Activated naive CD4-positive, alpha-beta T cell treated with anti-CD3 and anti-CD28 coated beads for 36 hours (primary cell): ENCODE results near the gene ACY1. TPM values are rescaled to one million over a fixed set of nuclear protein-coding genes. Genes with fewer than 3 reads are reported as not detected.
"Not testable (repeated sequence)": the region's sequence is repeated elsewhere in the genome, so short reads cannot be mapped to it uniquely, and the experiment has no call there.

Source experiments
- CTCF ChIA-PET: fragments of 350-600 bp; sonication (Branson Sonifier 250); formaldehyde crosslinking; loops from one replicate; lab custom pipeline; 2021; ENCODE audit warnings: antibody characterized with exemption; lab: Charles Lee
- DNase-seq: peaks from one replicate; pipeline ENCODE4 v3.0.0-alpha.2; 2020
- H3K27ac Mint-ChIP-seq: one replicate; pipeline ENCODE4 v1.8.0; 2021; ENCODE audit warnings: mild to moderate bottlenecking, mixed read lengths
- H3K27me3 Mint-ChIP-seq: one replicate; pipeline ENCODE4 v1.8.0; 2021; ENCODE audit warnings: low read depth, mixed read lengths
- H3K36me3 Mint-ChIP-seq: one replicate; pipeline ENCODE4 v1.8.0; 2021; ENCODE audit warnings: low read depth, mixed read lengths
- H3K4me1 Mint-ChIP-seq: one replicate; pipeline ENCODE4 v1.8.0; 2021; ENCODE audit warnings: low read depth, mixed read lengths
- H3K4me3 Mint-ChIP-seq: one replicate; pipeline ENCODE4 v1.8.0; 2021; ENCODE audit warnings: mild to moderate bottlenecking, moderate library complexity, mixed read lengths
- H3K9me3 Mint-ChIP-seq: one replicate; pipeline ENCODE4 v1.8.0; 2021; ENCODE audit warnings: mixed read lengths
- intact Hi-C: fragments of 100-400 bp; cut with micrococcal nuclease; formaldehyde crosslinking; loops from one replicate; pipeline ENCODE4 v1.15.1; 2023
- total RNA-seq, 2 experiments: library from RNA; stranded (reverse); gene quantifications; one replicate each; pipeline ENCODE4 v1.2.3, GENCODE V29; 2021

ACY1 gene
- total RNA-seq, 2 experiments from 2014 or later, result 62.1 to 68.9 TPM

DNA sequence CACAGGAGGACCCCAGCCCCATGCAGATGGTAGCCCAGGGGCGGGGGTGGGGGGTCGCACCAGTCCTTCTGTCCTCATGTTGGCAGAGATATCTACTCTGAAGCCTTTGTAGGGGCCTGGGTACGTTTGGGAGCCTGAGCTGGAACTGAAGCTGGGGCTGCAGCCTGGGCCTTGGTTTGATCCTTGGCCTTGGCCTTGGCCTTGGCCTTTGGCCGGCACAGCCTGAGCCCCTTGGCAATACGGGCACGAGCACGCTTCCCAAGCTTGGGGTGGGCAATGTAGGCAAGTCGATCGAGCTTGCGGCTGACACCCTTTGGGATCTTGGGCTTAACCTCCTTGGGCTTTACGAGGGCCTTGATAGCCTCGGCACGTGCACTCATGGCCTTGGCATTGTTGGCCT is 10.3 kb downstream of the ACY1 start:
- Mint-ChIP-seq H3K36me3 (peaks cover 43% of the 10 kb centered on the region), H3K4me1 (peaks cover 28% of the 10 kb centered on the region), H3K4me3 (peak overlapping the region; percentile 98), H3K27ac (peak overlapping the region; percentile 100)
- intact Hi-C loops, result loop anchor here (1.0 to 10.0 kb wide), 3 partner anchors 46 to 691 kb away; partner anchors contain the start of genes GNL3, PBRM1 and POC1A
- CTCF ChIA-PET, result interaction anchor here (1.1 kb wide), 1 partner anchor 232 kb away, joined by 3 read pairs; the partner anchor contains the start of gene TLR9
- H3K9me3 Mint-ChIP-seq, DNase-seq, H3K27me3 Mint-ChIP-seq: not testable (repeated sequence)

DNA sequence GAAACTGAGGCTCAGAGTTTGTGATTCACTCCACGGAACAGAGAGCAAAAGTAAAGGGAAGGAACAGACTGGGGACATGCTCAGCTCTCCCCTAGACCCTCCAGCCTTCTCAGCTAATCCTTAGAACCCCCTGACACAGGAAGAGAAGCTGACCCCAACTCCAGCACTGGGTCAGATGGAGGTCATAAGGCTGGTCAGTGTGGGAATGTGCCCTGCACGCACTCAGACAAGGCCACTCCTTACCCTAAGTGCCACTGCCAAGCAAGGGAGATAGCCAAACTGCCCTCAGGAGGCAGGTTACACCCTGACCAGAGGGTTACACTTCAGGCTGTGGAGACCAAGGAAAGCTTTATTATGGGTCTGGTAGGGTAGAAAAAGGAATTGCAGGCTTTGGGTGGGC is 11.2 kb downstream of the ACY1 start:
- H3K27me3 Mint-ChIP-seq, result no peaks in the 10 kb centered on the region
- CTCF ChIA-PET, result interaction anchor here (1.2 to 1.6 kb wide), 2 partner anchors 12 to 52 kb away, joined by 4 to 6 read pairs; partner anchors contain the start of genes ACY1, PARP3 and RRP9
- H3K4me3 Mint-ChIP-seq, result peak overlapping the region; percentile 98
- intact Hi-C loops, result loop anchor here (1.0 to 10.0 kb wide), 3 partner anchors 47 to 690 kb away; partner anchors contain the start of genes GNL3, PBRM1 and POC1A
- peaks cover 43% of the 10 kb centered on the region for H3K36me3 Mint-ChIP-seq
- DNase-seq, result no peak
- H3K27ac Mint-ChIP-seq, result peak overlapping the region; percentile 100
- no peaks in the 10 kb centered on the region for H3K9me3 Mint-ChIP-seq
- peaks cover 28% of the 10 kb centered on the region for H3K4me1 Mint-ChIP-seq

DNA sequence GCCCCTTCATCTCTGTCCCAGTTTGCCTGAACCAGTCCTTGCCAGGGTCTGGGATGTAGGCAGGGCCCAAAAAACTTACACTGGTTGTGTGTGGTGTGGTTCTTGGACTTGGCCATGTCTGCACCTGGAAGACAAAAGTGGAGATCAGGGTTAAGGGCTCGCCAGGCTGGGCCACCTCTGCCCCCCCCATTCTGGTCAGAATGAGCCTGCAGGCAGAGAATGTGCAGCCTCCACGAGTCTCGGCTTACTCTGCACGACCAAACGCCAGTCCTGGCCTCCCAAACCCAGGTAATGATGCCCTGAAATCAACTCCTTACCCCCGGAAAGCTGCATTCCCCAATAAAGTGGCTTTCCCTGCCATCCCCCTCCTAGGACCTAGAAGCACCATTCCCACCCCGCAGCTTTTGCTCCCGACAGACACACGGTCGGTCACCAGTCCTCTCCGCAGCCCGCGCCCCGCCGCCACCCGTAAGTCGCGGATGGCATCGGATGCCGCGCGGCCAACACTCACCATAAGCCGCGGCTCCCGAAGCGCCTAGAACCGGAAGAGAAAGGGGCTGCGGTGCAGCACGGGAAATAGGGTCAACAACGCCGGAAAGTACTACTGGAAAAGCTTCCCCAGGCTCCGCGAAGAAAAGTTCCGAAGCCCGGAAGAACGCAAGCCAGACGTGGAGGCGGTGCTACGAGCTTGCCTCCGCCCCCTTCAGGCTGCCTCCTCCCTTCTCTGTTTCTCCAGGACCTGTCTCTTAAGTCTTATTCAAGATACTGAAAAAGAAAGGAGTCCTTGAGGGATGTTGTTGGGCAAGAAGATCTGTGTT is 12.2 kb downstream of the ACY1 start, which contains the start of gene RPL29:
Gene RPL29, minus strand, starts transcription at position 550 of the 818 bp plus-strand sequence. Its CDS starts 434 bp downstream, at position 116.
- peak within 1 kb of the TSS; percentile 100 for H3K27ac Mint-ChIP-seq
- DNase-seq, result peak; percentile 96
- peaks cover 28% of the 10 kb centered on the region for H3K4me1 Mint-ChIP-seq
- intact Hi-C loops, result loop anchor here (1.0 to 10.0 kb wide), 7 partner anchors 12 to 689 kb away; partner anchors contain the start of genes ABHD14B, ACY1, GNL3 and NISCH
- H3K36me3 Mint-ChIP-seq, result peaks cover 43% of the 10 kb centered on the region
- CTCF ChIA-PET, result interaction anchor here (1.2 to 1.8 kb wide), 4 partner anchors 13 to 54 kb away, joined by 4 to 6 read pairs (median 5); partner anchors contain the start of genes ABHD14B, ACY1, PARP3 and RRP9
- peak within 1 kb of the TSS; percentile 98 for H3K4me3 Mint-ChIP-seq
- H3K9me3 Mint-ChIP-seq, result no peaks in the 10 kb centered on the region
- no peaks in the 10 kb centered on the region for H3K27me3 Mint-ChIP-seq

DNA sequence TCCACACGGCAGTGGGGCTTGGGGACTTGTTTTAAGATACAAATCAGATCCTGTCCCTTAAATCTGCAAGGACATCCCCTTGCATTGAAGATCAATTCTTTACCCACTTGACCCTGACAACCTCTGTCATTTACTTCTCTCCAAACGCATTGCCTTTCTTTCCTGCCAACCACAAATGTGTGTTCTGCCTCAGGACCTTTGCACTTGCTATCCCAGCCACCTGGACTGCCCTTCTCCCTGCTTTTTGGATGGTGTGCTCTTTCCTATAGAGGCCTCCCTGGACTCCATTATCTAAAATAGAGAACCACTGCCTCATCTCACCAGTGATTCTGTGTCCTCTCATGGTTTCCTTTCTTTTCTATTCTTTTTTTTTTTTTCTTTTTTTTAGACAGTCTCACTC is 13.8 kb downstream of the ACY1 start:
- Mint-ChIP-seq H3K36me3 (peaks cover 33% of the 10 kb centered on the region), H3K4me3 (no peak overlapping the region), H3K27me3 (no peaks in the 10 kb centered on the region), H3K9me3 (no peaks in the 10 kb centered on the region), H3K27ac (no peak overlapping the region), H3K4me1 (peaks cover 24% of the 10 kb centered on the region)
- CTCF ChIA-PET, result no interaction called here
- DNase-seq, result no peak
- intact Hi-C loops, result loop anchor here (5.0 to 10.0 kb wide), 3 partner anchors 245 to 688 kb away; partner anchors contain the start of genes GNL3, NISCH and PBRM1

DNA sequence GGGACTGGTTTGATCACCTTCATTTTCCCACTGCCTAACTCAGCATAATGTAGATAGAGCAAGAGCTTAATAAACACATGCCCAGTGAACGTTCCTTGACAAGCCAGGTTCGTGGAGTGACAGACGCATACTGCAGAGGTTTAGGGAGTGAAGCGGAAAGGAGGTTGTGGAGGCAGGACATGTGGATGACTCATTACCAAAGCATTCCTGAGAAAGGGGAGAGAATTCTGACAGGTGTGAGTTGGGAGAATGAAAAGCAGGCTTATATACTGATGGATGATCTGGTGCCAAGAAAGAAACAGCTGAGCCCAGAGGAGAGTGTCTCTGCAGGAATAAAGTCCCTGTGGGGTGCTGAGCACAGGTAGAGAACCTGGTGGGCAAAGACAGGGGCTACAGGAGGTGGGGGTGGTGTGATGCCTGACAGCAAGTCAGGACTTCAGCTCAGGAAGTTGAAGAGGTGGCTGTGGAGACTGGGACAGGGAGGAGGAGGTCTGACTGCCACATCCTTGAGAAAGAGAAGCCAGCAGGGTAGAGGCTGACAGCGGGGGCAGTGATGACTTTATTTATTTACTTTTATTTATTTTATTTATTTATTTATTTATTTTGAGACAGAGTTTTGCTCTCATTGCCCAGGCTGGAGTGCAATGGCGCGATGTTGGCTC is 14.7 kb downstream of the ACY1 start:
- intact Hi-C loops, result loop anchor here (5.0 to 10.0 kb wide), 3 partner anchors 244 to 687 kb away; partner anchors contain the start of genes GNL3, NISCH and PBRM1
- H3K27ac Mint-ChIP-seq, result no peak overlapping the region
- no peak overlapping the region for H3K4me3 Mint-ChIP-seq
- H3K36me3 Mint-ChIP-seq, result peaks cover 26% of the 10 kb centered on the region
- CTCF ChIA-PET, result interaction anchor here (0.5 to 1.6 kb wide), 5 partner anchors 55 to 641 kb away, joined by 3 to 7 read pairs (median 5); no protein-coding TSS in a partner anchor
- no peaks in the 10 kb centered on the region for H3K27me3 Mint-ChIP-seq
- no peak for DNase-seq
- no peaks in the 10 kb centered on the region for H3K9me3 Mint-ChIP-seq
- H3K4me1 Mint-ChIP-seq, result peaks cover 16% of the 10 kb centered on the region

DNA sequence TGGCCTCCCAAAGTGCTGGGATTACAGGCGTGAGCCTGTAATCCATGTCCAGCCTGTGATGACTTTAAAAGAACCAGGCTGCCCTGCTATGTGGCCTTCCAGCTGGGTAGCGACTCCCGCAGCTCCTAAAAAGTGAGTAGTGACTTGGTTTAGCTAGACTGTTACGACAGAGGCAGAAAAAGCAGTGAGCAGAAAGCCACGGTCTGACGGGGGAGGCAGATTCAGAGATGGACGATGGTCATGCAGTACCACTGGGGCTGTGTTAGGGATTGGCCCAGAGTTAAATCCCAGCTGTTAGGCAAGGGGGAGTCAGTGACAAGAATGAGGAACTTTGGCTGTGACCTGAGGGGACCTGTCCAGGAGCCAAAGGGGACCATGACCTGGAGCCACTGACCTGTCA is 15.4 kb downstream of the ACY1 start:
- H3K9me3 Mint-ChIP-seq, result no peaks in the 10 kb centered on the region
- H3K36me3 Mint-ChIP-seq, result peaks cover 21% of the 10 kb centered on the region
- H3K4me1 Mint-ChIP-seq, result peaks cover 10% of the 10 kb centered on the region
- intact Hi-C loops, result loop anchor here (5.0 to 10.0 kb wide), 3 partner anchors 244 to 686 kb away; partner anchors contain the start of genes GNL3, NISCH and PBRM1
- no peak overlapping the region for H3K27ac Mint-ChIP-seq
- no peaks in the 10 kb centered on the region for H3K27me3 Mint-ChIP-seq
- no peak for DNase-seq
- CTCF ChIA-PET, result interaction anchor here (0.5 to 1.6 kb wide), 5 partner anchors 55 to 641 kb away, joined by 3 to 7 read pairs (median 5); no protein-coding TSS in a partner anchor
- no peak overlapping the region for H3K4me3 Mint-ChIP-seq

DNA sequence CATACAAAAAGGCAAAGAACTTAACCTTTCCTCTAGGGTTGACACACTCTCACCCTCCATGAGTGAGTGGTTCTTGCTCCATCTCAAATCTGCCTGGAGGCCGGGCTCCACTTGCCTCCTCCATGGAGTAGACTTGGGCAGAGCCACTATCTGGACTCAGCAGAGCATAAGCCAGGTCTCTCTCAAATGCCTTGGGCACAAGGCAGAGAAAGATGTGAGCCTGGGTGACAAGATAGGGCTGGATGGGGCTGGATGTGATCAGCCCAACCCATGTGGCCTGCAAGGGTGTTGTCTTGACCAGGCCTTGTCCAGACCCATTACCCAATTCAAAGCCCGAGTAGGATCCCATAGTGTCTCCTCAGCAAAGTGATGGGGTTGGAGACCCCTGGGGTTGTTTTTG is 16.5 kb downstream of the ACY1 start:
- Mint-ChIP-seq H3K4me3 (no peak overlapping the region), H3K9me3 (no peaks in the 10 kb centered on the region), H3K36me3 (peaks cover 10% of the 10 kb centered on the region), H3K4me1 (peaks cover 2% of the 10 kb centered on the region), H3K27me3 (no peaks in the 10 kb centered on the region), H3K27ac (no peak overlapping the region)
- CTCF ChIA-PET, result interaction anchor here (1.2 to 6.1 kb wide), 3 partner anchors 58 to 145 kb away, joined by 5 to 77 read pairs (median 6); no protein-coding TSS in a partner anchor
- intact Hi-C loops, result loop anchor here (2.0 to 10.0 kb wide), 5 partner anchors 217 to 685 kb away; partner anchors contain the start of genes GNL3, NISCH and PBRM1
- DNase-seq, result no peak

DNA sequence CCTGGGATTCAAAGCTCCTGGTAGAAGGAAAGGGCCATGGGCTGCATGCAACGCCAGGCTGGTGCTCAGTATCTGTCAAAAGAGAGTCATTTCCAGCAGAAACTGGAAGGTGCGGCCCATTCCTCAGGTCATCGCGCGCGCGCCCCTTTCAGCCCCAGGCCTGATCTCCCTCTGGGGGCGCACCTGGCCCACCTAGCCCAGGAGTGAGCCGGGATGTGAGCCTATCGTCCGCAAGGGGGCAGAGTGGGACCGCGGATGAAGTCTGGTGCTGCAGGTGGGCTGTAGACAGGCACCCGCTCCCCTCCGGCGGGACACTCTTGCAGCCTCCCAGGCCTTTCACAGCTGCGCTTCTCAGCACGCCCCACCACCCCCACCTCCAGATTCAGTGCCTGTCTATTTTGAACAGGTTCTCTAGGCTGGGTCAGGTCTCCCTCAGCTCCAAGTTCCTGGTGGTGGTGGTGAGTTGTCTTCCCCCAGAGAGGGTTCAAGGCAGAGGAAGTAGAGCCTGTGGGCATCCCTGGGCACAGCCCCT is 18.2 kb downstream of the ACY1 start:
- no peak overlapping the region for H3K4me3 Mint-ChIP-seq
- DNase-seq, result peak; percentile 87

DNA sequence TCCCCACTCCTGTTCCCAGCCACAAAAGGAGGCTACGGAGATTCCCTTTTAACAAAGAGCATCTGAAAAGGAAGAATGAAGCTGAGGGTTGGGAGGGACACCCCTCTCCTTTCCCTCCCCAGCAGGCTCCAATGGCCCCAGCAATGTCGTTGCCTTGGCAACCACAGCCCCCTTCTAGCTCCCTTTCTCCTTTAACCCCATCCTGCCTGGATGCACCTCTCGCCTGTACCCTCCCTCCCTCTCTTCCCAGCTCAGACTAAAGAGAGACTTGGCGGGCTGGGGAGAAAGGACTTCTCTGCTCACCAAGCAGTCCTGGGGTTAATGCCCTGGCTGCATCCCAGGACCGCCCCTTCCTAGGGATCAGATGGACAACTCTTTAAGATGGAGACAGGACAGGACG is 19.4 kb downstream of the ACY1 start:
- intact Hi-C loops, result loop anchor here (5.0 kb wide), 1 partner anchor 215 kb away; no protein-coding TSS in a partner anchor
- Mint-ChIP-seq H3K4me1 (peaks cover 9% of the 10 kb centered on the region), H3K27me3 (no peaks in the 10 kb centered on the region), H3K9me3 (no peaks in the 10 kb centered on the region), H3K4me3 (no peak overlapping the region), H3K27ac (no peak overlapping the region), H3K36me3 (no peaks in the 10 kb centered on the region)
- DNase-seq, result no peak
- CTCF ChIA-PET, result interaction anchor here (0.7 to 6.1 kb wide), 11 partner anchors 10 to 336 kb away, joined by 3 to 77 read pairs (median 6); partner anchors contain the start of gene DUSP7

More for the DNA sequence above, 18.2 kb downstream of the ACY1 start:
- CTCF ChIA-PET, result interaction anchor here (0.6 to 6.1 kb wide), 29 partner anchors 10 to 444 kb away, joined by 3 to 77 read pairs (median 4); partner anchors contain the start of genes ACY1, ALAS1, DUSP7 and POC1A
- Mint-ChIP-seq H3K9me3 (no peaks in the 10 kb centered on the region), H3K27me3 (no peaks in the 10 kb centered on the region), H3K27ac (no peak overlapping the region), H3K4me1 (peaks cover 9% of the 10 kb centered on the region), H3K36me3 (no peaks in the 10 kb centered on the region)
- intact Hi-C loops, result loop anchor here (1.0 to 5.0 kb wide), 6 partner anchors 52 to 337 kb away; no protein-coding TSS in a partner anchor

DNA sequence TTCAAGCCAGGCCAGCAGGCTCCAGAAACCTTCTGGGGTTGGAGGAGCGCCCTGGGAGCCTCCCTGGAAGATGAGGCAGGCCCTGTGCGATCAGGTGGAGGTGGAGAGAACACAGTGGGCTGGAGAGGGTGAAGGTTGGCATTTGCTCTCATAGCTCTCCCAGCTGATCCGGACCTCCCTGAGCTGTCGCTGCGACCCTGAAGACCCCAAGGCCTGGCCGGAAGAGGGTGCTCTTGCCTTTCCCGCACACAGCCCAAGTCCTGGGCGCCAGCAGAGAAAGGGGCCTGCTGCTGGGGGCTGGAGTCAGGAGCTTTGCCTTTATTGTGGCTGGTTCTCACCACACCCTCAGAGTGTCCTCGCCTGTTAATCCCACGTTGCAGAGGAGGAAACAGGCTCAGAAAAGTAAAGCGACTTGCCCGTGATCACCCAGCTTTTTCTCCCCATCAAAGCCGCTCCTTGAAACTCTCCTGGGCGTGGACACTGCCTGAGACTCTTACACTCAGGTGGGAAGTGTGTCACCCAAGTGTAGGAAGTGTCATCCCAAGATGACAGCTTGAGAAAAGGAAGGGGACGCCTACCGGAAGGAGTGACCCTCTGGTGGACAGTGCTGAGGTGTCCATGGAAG is 20.9 kb downstream of the ACY1 start:
- intact Hi-C loops, result loop anchor here (5.0 kb wide), 1 partner anchor 213 kb away; no protein-coding TSS in a partner anchor
- CTCF ChIA-PET, result interaction anchor here (1.1 to 6.1 kb wide), 10 partner anchors 8 to 442 kb away, joined by 3 to 77 read pairs (median 7); partner anchors contain the start of gene DUSP7
- peaks cover 9% of the 10 kb centered on the region for H3K4me1 Mint-ChIP-seq

More for the DNA sequence above, 20.9 kb downstream of the ACY1 start:
- no peak overlapping the region for H3K27ac Mint-ChIP-seq
- no peak overlapping the region for H3K4me3 Mint-ChIP-seq
- H3K9me3 Mint-ChIP-seq, result no peaks in the 10 kb centered on the region
- H3K36me3 Mint-ChIP-seq, result no peaks in the 10 kb centered on the region
- DNase-seq, result no peak
- H3K27me3 Mint-ChIP-seq, result no peaks in the 10 kb centered on the region
